ENCODE results near the gene BMP8B.

- TF ChIP-seq CTCF (conservative IDR thresholded peaks at IDR 0.05) (no peak), ZFX (IDR thresholded peaks at IDR 0.05) (no peak)
These were observed 30.6 kb upstream of the BMP8B start for GRCh38 chr1:39819091-39819812.
